ENCODE data around the gene NAV3.
"Not testable (repeated sequence)": the region's sequence is repeated elsewhere in the genome, so short reads cannot be mapped to it uniquely, and the experiment has no call there.

Gene NAV3

GRCh38 chr12:78192979-78193378 lies 362.3 kb downstream of the NAV3 start:
- DNase-seq (ENCODE audit: low spot score), result no peak

- peak; percentile 50 for DNase-seq (ENCODE audit: low spot score)
Measured at GRCh38 chr12:78194448-78194847, 363.8 kb downstream of the NAV3 start.

- DNase-seq (ENCODE audit: low spot score), result no peak
Measured at GRCh38 chr12:78198896-78199295, 368.2 kb downstream of the NAV3 start.

DNA sequence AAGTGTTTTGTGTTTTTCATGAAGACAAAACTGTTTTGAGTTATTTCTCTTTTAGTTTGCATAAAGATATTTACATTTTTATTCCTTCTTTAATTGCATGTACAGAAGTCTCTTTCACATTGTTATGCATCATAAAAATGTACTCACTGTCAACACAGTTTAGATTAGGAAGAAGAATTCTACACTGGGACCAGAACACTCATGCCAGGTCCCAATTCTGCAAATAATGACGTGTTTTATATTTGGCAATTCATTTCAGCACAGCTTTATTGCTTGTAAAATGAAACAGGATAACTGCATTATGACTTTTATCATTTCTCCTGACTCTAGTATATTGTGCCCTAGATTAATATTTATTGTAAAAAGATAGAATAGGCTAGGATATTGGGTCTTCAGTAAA lies 369.2 kb downstream of the NAV3 start:
- no peak for DNase-seq (ENCODE audit: low spot score)

GRCh38 chr12:78204926-78205325 lies 374.2 kb downstream of the NAV3 start:
- DNase-seq (ENCODE audit: low spot score), result no peak

GRCh38 chr12:78208092-78208491 lies 377.4 kb downstream of the NAV3 start:
- peak; percentile 21 for DNase-seq (ENCODE audit: low spot score)

GRCh38 chr12:78209846-78210505 lies 379.3 kb downstream of the NAV3 start:
- no peak for DNase-seq (ENCODE audit: low spot score)

DNA sequence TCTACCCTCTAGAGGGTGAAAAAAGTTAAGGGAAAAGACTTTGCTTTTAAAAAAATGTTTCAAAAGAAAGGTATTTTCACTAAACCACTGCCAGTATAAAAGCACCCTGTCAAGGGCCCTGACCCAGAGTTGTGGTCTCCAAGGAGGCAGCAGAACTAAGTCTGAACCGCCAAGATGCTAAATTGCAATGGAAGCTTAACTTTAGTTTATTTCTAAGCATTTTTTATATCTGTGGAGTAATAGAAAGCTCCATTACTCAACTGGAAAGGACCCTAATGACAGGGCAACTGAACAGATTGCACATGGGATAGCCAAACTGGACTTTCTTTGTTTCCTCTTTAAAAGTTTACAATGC lies 379.8 kb downstream of the NAV3 start:
- no peak for DNase-seq (ENCODE audit: low spot score)

GRCh38 chr12:78210894-78211302 lies 380.2 kb downstream of the NAV3 start:
- DNase-seq (ENCODE audit: low spot score), result no peak

GRCh38 chr12:78220811-78221210 lies 390.1 kb downstream of the NAV3 start:
- no peak for DNase-seq (ENCODE audit: low spot score)

DNA sequence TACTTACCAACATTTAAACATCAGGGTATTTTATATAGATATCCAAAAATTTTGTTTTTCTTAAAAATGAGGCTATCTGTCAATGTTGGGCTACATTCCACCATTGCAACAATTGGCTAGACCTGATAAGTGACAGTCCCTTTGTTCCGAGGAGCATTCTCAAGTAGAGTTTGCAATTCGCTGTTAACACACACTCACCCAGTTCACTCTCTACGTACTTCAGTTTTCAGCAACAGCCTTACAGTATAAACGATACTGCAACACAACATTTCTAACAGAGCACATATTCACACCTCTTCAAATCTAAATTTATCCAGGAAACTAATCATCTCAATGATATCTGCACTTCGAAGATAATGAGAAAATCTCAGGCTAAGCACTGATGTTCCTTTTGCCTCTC lies 393.5 kb downstream of the NAV3 start:
- no peak for DNase-seq (ENCODE audit: low spot score)

DNA sequence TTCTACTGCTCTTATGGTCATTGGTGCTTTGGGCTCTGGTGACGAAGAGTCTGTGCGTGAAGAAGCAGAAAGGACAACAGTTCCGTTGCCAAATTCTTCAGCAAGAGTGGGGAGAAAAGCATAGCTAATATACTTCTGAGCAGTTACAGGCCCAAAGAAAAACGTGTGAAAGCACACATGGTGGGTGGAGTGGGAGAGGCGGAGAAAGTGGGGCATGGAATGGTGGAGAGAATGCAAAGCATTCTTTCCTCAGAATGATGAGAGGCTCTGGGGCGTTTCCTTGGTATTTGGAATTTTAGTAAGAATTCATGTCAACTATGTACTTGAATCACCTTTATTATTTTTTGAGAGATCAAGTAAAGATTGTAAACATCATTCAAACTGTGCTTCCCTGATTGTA lies 396.1 kb downstream of the NAV3 start:
- no peak for DNase-seq (ENCODE audit: low spot score)

DNA sequence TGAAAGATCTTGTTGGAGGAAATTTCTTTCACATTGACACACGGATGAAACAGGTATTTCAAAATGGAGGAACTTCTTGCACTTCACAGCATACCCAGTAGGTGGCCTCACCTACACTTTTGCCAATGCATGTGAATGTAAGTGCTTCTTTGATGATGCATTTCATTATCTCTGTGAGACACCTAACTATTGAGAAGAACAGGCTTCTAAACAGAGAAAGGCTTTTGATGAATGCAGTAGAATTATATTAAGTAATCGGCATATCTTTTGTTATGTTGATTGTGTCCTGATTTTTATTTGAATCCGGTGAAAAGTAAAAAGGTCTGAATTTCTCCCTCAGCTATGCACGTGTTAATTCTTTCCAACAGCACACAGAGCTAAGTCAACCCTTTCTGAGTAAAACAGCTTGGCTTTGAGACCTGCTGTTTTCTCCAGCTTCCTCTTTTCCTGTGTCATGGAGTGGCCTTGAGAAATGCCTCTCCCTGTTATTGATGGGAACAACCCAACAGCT lies 399.0 kb downstream of the NAV3 start:
- DNase-seq (ENCODE audit: low spot score), result peak; percentile 72

DNA sequence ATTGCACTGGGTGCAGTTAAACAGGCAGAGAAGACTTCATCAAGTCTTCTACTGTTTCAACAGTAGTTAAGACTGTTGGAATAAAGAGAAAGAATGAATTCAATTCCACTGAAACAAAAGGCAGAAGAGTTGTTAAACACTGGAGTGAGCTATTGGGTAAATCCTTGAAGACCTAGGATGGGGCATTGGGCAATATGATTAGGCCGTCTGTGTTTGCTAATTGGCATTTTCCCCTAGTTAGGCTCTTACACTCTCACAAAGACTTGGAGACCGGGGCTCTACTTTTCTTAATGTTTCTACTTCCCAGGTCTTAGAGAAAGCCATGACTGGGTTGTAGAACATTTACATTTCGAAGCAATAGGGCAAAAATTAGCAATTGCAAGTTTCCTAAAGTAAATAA lies 402.1 kb downstream of the NAV3 start:
- DNase-seq (ENCODE audit: low spot score), result no peak

DNA sequence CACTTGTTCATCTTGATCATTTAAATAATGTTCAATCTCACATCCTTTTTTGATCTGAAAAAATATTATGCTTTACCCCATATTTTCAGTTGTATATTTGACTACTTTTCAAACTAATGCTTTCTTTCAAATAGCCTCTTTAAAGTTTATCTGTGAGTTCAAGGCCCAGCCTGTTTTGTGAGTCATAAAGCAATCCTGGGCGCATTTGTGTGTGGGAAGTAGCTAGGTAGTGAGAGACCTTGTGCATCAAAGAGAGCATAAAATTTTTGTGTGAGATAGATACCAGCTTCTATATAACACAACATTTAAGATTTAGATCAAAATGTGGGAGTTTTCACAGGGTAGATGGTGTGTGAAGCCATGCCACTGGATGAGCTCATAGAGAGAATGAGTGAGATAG lies 405.6 kb downstream of the NAV3 start:
- DNase-seq (ENCODE audit: low spot score), result no peak

GRCh38 chr12:78239544-78239943 lies 408.9 kb downstream of the NAV3 start:
- DNase-seq (ENCODE audit: low spot score), result no peak

GRCh38 chr12:78240827-78241226 lies 410.1 kb downstream of the NAV3 start:
- DNase-seq (ENCODE audit: low spot score), result no peak

- no peak for DNase-seq (ENCODE audit: low spot score)
Measured at GRCh38 chr12:78241446-78241845, 410.8 kb downstream of the NAV3 start.

- DNase-seq (ENCODE audit: low spot score), result no peak
Measured at GRCh38 chr12:78244916-78245507, 414.3 kb downstream of the NAV3 start.

DNA sequence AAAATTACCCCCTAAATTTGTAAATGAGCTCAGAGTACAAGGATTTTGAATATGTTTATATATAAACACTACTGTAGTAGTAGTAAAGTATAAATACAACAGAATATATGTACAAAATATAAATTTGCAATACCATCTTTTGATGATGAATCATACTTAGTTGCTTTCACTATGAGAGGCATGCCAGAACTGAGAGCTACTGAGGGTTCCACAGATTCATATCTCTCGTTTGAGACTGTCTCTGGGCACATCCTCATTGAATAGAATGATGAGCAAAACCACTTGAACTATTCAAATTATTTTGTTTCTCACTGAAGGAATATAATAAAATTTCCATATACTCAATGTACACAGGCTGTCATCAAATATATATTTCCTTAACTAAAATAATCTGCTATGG lies 417.6 kb downstream of the NAV3 start:
- DNase-seq (ENCODE audit: low spot score), result no peak

DNA sequence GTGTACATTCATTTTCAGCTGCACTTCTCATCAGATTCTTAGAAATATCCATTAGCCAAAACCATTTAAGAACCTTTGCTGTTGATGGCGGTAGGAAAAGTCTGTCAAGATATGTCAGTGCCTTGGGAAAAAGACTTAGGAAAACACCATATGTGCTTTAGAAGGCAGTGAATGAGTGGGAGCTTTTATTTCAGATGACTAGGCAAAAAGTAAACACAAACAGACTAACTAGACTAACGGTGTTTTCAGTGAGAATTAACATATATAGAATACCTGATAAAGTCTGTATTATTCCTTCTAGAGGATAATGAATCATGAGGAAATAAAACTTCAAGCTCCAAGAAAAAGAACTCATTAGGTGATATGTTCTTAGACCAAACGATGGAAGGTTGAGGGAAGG lies 418.9 kb downstream of the NAV3 start:
- DNase-seq (ENCODE audit: low spot score), result no peak

DNA sequence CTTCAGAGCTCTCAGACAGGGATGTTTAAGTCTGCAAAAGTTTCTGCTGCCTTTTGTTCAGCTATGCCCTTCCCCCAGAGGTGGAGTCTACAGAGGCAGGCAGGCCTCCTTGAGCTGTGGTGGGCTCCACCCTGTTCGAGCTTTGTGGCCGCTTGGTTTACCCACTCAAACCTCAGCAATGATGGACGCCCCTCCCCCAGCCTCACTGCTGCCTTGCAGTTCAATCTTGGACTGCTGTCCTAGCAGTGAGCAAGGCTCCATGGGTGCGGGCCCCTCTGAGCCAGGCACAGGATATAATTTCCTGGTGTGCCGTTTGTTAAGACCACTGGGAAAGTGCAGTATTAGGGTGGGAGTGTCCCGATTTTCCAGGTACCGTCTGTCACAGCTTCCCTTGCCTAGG lies 427.0 kb downstream of the NAV3 start:
- DNase-seq (ENCODE audit: low spot score), result not testable (repeated sequence)

- no peak for DNase-seq (ENCODE audit: low spot score)
Measured at GRCh38 chr12:78260976-78261375, 430.3 kb downstream of the NAV3 start.

DNA sequence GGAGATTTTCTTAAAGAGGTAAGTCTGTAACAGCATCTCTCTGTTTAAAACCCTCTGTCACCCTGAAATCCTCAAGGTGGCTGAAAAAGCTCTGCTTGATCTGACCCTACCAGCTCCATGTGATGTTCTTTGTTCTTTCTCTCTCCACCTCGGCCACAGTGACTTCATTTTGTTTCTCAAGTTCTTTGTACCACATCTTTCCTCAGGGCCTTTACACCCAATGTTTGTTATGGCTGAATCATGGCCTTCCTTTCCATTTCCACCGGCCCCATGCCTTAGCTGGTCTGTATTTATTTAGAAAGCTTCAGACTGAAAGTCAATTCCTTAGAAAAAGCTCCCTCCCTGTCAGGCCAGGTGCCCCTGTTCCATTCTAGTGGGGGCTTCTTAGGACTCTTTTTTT lies 431.2 kb downstream of the NAV3 start:
- DNase-seq (ENCODE audit: low spot score), result no peak

All from RKO (cell line).